Nephron progenitor cell (in vitro differentiated cells): Measurements from ENCODE around the gene CD151.
A peak's percentile ranks its signal among the peaks of the same experiment; 100 is the strongest.

Experiments used
- DNase-seq: peaks from one replicate; pipeline ENCODE4 v3.0.0; 2021
- H3K27ac Mint-ChIP-seq: 2 replicates; pipeline ENCODE4 v1.8.0; 2021; ENCODE audit warnings: mild to moderate bottlenecking, moderate library complexity, mixed read lengths
- H3K27me3 Mint-ChIP-seq: 2 replicates; pipeline ENCODE4 v1.8.0; 2021; ENCODE audit warnings: mild to moderate bottlenecking, low read depth, mixed read lengths; ENCODE audit not compliant: poor library complexity
- H3K36me3 Mint-ChIP-seq: 2 replicates; pipeline ENCODE4 v1.8.0; 2021; ENCODE audit warnings: low read depth, mixed read lengths
- H3K4me1 Mint-ChIP-seq: 2 replicates; pipeline ENCODE4 v1.8.0; 2021; ENCODE audit warnings: mixed read lengths
- H3K4me3 Mint-ChIP-seq: 2 replicates; pipeline ENCODE4 v1.8.0; 2021; ENCODE audit warnings: mild to moderate bottlenecking, moderate library complexity, mixed read lengths
- H3K9me3 Mint-ChIP-seq: 2 replicates; pipeline ENCODE4 v1.8.0; 2021; ENCODE audit warnings: mild to moderate bottlenecking, moderate library complexity, mixed read lengths
- TF ChIP-seq, protein P1 (sequence below): fragments of 200-600 bp; sonication (generic); IDR thresholded peaks from 2 replicates; pipeline ENCODE4 v1.5.0; 2021; ENCODE audit warnings: antibody characterized with exemption

The CD151 gene

DNA sequence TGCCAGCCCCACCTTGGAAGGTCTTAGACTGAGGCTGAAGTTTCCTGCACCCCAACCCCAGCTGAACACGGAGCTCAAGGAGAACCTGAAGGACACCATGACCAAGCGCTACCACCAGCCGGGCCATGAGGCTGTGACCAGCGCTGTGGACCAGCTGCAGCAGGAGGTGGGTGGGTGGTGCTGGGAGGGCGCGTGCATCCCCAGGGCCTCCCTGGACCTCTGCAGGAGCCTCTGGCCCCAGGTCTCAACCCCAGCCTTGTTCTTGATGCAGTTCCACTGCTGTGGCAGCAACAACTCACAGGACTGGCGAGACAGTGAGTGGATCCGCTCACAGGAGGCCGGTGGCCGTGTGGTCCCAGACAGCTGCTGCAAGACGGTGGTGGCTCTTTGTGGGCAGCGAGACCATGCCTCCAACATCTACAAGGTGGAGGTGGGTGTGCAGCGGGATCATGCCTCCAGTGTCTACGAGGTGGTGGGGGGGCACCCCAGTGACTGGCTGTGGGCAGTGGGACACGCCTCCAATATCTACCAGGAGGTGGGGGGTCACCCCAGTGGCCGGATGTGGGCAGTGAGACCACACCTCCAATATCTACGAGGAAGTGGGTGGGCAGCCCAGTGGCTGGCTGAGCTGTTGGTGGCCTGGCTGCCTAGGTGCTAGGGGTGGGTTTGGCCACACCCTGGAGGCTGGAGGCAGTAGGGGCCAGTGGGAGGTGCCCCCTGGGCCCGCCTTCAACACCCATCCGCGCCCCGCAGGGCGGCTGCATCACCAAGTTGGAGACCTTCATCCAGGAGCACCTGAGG, 4.6 kb downstream of the CD151 start:
- no peak overlapping the region for H3K4me3 Mint-ChIP-seq

DNA sequence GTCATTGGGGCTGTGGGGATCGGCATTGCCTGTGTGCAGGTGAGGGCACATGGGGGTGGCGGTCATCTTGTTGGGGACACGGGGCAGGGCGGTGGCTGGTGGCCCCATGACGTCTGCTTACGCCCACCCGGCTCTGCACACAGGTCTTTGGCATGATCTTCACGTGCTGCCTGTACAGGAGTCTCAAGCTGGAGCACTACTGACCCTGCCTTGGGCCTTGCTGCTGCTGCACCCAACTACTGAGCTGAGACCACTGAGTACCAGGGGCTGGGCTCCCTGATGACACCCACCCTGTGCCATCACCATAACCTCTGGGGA, 5.2 kb downstream of the CD151 start:
- no peak for DNase-seq
- Mint-ChIP-seq H3K27me3 (peaks cover 3% of the 10 kb centered on the region), H3K36me3 (peaks cover 8% of the 10 kb centered on the region), H3K27ac (no peak overlapping the region), H3K4me3 (no peak overlapping the region), H3K9me3 (no peaks in the 10 kb centered on the region), H3K4me1 (peaks cover 26% of the 10 kb centered on the region)
- TF ChIP-seq, protein P1, sequence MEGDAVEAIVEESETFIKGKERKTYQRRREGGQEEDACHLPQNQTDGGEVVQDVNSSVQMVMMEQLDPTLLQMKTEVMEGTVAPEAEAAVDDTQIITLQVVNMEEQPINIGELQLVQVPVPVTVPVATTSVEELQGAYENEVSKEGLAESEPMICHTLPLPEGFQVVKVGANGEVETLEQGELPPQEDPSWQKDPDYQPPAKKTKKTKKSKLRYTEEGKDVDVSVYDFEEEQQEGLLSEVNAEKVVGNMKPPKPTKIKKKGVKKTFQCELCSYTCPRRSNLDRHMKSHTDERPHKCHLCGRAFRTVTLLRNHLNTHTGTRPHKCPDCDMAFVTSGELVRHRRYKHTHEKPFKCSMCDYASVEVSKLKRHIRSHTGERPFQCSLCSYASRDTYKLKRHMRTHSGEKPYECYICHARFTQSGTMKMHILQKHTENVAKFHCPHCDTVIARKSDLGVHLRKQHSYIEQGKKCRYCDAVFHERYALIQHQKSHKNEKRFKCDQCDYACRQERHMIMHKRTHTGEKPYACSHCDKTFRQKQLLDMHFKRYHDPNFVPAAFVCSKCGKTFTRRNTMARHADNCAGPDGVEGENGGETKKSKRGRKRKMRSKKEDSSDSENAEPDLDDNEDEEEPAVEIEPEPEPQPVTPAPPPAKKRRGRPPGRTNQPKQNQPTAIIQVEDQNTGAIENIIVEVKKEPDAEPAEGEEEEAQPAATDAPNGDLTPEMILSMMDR, result no peak

More for the DNA sequence above, 4.6 kb downstream of the CD151 start:
- Mint-ChIP-seq H3K36me3 (peaks cover 8% of the 10 kb centered on the region), H3K27me3 (peaks cover 4% of the 10 kb centered on the region), H3K9me3 (no peaks in the 10 kb centered on the region), H3K4me1 (peaks cover 27% of the 10 kb centered on the region), H3K27ac (no peak overlapping the region)
- TF ChIP-seq, protein P1, result no peak
- no peak for DNase-seq

DNA sequence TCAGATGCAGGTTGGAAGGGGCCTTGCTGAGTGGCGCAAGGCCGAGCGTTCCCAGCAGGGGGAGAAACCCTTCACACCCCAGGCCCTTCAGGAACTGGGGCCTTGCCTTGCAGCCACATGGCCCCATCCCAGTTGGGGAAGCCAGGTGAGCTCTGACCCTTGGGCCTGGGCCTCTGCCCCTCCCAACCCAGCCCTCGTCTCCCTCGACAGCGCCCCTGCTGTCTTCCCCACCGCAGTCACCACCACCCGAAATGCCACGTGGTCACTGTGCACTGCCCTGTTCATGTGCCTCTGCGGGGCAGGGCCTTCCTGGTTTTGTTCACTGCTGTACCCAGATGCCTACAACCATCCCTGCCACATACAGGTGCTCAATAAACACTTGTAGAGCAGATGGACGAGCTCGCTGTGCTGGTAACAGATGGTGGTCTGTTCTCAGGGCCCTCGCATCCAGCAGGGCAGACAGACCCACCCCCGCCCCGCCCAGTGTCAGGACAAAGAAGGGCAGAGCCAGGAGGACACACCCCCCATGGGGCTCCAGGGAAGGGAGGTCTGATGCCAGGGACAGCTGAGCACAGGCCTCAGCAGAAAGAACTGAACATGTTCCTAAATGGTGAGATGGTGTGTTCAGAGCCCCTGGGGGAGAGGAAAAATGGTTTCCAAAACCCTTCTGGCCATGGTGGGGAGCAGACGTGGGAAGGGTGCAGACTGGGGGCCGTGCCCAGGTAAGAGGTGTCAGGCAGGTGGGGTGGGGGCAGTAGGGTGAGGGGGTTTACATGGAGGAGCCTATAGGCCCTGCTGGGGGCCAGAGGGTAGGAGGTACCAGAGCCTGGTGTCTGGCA, 5.9 kb downstream of the CD151 start:
- peaks cover 3% of the 10 kb centered on the region for H3K27me3 Mint-ChIP-seq
- TF ChIP-seq, protein P1, result peak; percentile 15
- no peak overlapping the region for H3K27ac Mint-ChIP-seq
- no peak overlapping the region for H3K4me3 Mint-ChIP-seq
- H3K9me3 Mint-ChIP-seq, result no peaks in the 10 kb centered on the region
- no peak for DNase-seq
- H3K4me1 Mint-ChIP-seq, result peaks cover 29% of the 10 kb centered on the region
- peaks cover 8% of the 10 kb centered on the region for H3K36me3 Mint-ChIP-seq

DNA sequence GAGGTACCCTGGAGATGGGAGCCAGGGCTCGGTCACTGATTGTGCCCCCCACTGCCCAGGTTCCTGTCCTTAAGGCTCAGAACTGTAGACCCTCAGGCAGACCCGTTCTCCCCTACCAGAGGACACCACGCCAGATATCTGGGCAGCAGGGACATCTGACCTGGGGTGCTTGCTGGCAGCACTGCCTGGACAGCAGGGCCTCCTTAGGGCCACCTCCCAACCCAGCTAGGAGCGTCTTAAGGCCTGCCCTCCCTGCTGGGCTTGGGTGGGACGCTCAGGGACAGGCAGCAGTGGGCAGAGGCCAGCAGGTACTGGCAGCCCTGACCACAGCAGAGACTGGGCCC, 6.5 kb downstream of the CD151 start:
- peaks cover 8% of the 10 kb centered on the region for H3K36me3 Mint-ChIP-seq

DNA sequence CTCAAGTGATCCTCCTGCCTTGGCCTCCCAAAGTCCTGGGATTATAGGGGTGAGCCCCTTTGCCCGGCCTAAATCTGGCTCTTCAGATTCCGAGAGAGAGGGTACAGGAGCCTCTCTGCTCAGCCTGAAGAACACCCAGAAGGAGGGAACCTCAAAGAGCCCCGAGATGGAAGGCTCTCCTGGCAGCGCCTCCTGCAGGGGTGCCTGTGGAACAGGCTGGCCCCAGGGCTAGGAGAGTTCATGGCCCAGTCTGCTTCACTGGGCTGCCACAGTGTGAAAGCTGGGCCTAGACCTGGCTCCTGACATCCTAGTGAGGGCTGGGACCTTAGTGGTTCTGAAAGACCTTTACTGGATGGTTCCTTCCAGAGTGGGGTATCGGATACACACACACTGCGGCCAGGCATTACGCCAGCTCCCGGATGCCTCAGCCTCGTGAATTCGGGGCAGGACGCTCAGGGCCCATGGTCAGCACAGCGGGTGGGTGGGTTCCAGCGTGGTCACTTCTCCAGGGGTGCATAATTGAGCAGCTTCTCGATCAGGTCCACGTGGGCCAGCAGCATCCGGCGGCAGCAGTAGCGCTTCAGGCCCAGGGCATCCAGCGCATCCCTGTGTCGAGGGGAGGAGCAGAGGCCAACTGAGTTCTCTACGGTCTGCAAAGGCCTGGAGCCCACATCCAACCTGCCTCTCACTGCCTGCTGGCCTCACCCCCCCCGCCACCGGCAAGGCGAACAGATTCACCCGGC, 7.3 kb downstream of the CD151 start:
- Mint-ChIP-seq H3K27me3 (peaks cover 3% of the 10 kb centered on the region), H3K27ac (no peak overlapping the region), H3K36me3 (peaks cover 8% of the 10 kb centered on the region), H3K4me1 (peaks cover 31% of the 10 kb centered on the region), H3K9me3 (no peaks in the 10 kb centered on the region), H3K4me3 (peak overlapping the region; percentile 87)
- TF ChIP-seq, protein P1, result peak; percentile 11
- DNase-seq, result no peak

More for the DNA sequence above, 6.5 kb downstream of the CD151 start:
- TF ChIP-seq, protein P1, result no peak
- Mint-ChIP-seq H3K27me3 (peaks cover 3% of the 10 kb centered on the region), H3K27ac (no peak overlapping the region), H3K4me3 (no peak overlapping the region), H3K9me3 (no peaks in the 10 kb centered on the region), H3K4me1 (peaks cover 29% of the 10 kb centered on the region)
- DNase-seq, result no peak
